HEK293T (cell line): ENCODE results near the gene SUMO3.

Experiments
- CTCF ChIA-PET: fragments of 350-600 bp; formaldehyde crosslinking; extraction: SDS; loops from one replicate; lab custom pipeline; 2021; ENCODE audit warnings: antibody characterized with exemption, inconsistent platforms; lab: Yijun Ruan, JAX
- POLR2A ChIA-PET: fragments of 350-600 bp; formaldehyde crosslinking; extraction: SDS; loops from one replicate; lab custom pipeline; 2020; ENCODE audit warnings: antibody characterized with exemption, inconsistent platforms; lab: Yijun Ruan, JAX
- DNase-seq: peaks from one replicate; pipeline ENCODE4 v3.0.0; 2012; ENCODE audit warnings: mixed read lengths; ENCODE audit errors: extremely low spot score
- ARNT ChIP-seq: fragments of 450-650 bp; IDR thresholded peaks from 2 replicates; pipeline ENCODE4 v1.6.1; 2017; ENCODE audit warnings: mild to moderate bottlenecking
- BHLHE40 ChIP-seq: fragments of 450-650 bp; IDR thresholded peaks from 2 replicates; pipeline ENCODE4 v1.6.1; 2016; ENCODE audit warnings: mild to moderate bottlenecking, moderate library complexity, borderline replicate concordance
- CTBP1 ChIP-seq: fragments of 450-650 bp; IDR thresholded peaks from 2 replicates; pipeline ENCODE4 v1.6.1; 2016; ENCODE audit warnings: borderline replicate concordance
- ELF4 ChIP-seq: fragments of 450-650 bp; IDR thresholded peaks from 2 replicates; pipeline ENCODE4 v1.6.1; 2017; ENCODE audit warnings: antibody characterized with exemption
- FOXA1 ChIP-seq: fragments of 450-650 bp; IDR thresholded peaks from 2 replicates; pipeline ENCODE4 v1.6.1; 2016; ENCODE audit warnings: mild to moderate bottlenecking
- FOXK2 ChIP-seq: fragments of 450-650 bp; IDR thresholded peaks from 2 replicates; pipeline ENCODE4 v1.6.1; 2016; ENCODE audit warnings: mild to moderate bottlenecking
- FOXM1 ChIP-seq: fragments of 450-650 bp; IDR thresholded peaks from 2 replicates; pipeline ENCODE4 v1.6.1; 2017; ENCODE audit warnings: mild to moderate bottlenecking, borderline replicate concordance
- HDGF ChIP-seq: fragments of 450-650 bp; IDR thresholded peaks from 2 replicates; pipeline ENCODE4 v1.6.1; 2017; ENCODE audit warnings: antibody characterized with exemption, borderline replicate concordance
- L3MBTL2 ChIP-seq: fragments of 450-650 bp; conservative IDR thresholded peaks from 2 replicates; pipeline ENCODE4 v1.6.1; 2016; ENCODE audit warnings: mild to moderate bottlenecking
- LEF1 ChIP-seq: fragments of 450-650 bp; IDR thresholded peaks from 2 replicates; pipeline ENCODE4 v1.6.1; 2017; ENCODE audit warnings: mild to moderate bottlenecking, borderline replicate concordance
- NFRKB ChIP-seq: fragments of 450-650 bp; IDR thresholded peaks from 2 replicates; pipeline ENCODE4 v1.6.1; 2016; ENCODE audit warnings: mild to moderate bottlenecking, moderate library complexity
- SP1 ChIP-seq: fragments of 450-650 bp; IDR thresholded peaks from 2 replicates; pipeline ENCODE4 v1.6.1; 2017
- SUZ12 ChIP-seq: fragments of 450-650 bp; IDR thresholded peaks from 2 replicates; pipeline ENCODE4 v1.6.1; 2016; ENCODE audit warnings: mild to moderate bottlenecking
- TARDBP ChIP-seq: fragments of 450-650 bp; IDR thresholded peaks from 2 replicates; pipeline ENCODE4 v1.6.1; 2016
- ZNF384 ChIP-seq: fragments of 450-650 bp; IDR thresholded peaks from 2 replicates; pipeline ENCODE4 v1.6.1; 2016
- TF ChIP-seq, protein P1 (sequence below): fragments of 450-650 bp; IDR thresholded peaks from 2 replicates; pipeline ENCODE4 v1.6.1; 2016

Gene SUMO3

DNA sequence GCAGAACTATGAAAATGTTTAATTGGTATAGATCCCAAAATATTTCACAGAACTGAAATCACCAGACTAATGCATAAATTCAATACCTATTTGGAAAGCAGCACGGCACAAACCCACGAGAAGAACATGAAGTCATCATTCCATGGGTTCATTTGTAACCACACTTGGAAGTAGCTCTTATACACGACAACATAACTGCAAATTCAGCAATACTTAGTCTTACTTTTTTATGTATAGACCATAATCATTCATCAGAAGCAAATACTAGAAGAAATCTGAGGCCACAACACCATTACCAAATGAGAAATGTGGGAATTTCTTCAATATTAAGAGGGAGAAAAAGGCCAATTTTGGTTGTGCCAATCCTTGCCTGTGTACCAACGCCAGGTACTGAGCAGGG is 12.0 kb downstream of the SUMO3 start:
- ChIA-PET POLR2A (interaction anchor here (2.2 kb wide), 1 partner anchor 9 kb away, joined by 6 read pairs; no protein-coding TSS in a partner anchor), CTCF (no interaction called here)
- DNase-seq, result no peak
- TF ChIP-seq TARDBP (no peak), SP1 (no peak), BHLHE40 (no peak), NFRKB (no peak), ZNF384 (no peak), LEF1 (no peak), ELF4 (no peak), CTBP1 (no peak), FOXM1 (no peak), HDGF (no peak), SUZ12 (no peak), FOXA1 (no peak), FOXK2 (no peak), L3MBTL2 (no peak), ARNT (no peak)
- TF ChIP-seq, protein P1, sequence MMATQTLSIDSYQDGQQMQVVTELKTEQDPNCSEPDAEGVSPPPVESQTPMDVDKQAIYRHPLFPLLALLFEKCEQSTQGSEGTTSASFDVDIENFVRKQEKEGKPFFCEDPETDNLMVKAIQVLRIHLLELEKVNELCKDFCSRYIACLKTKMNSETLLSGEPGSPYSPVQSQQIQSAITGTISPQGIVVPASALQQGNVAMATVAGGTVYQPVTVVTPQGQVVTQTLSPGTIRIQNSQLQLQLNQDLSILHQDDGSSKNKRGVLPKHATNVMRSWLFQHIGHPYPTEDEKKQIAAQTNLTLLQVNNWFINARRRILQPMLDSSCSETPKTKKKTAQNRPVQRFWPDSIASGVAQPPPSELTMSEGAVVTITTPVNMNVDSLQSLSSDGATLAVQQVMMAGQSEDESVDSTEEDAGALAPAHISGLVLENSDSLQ, result no peak

DNA sequence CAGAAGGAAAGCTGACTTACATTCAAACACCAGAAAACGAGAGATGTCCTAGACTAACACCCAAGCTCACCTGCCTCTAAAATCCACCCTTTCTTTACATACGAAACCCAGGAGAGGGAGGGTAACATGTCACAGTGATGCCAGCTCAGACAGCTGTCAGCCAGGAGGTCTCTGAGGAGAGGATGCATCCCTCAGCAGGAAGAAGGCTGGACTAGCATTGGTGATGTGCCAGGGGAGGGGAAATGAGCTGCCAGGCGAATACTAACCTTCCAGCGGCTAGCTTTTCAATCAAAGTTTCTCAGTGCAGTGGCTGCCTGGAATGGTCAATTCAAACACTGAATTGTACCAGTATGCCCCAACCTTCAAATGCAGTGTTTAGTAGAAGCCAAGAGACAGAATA is 12.6 kb downstream of the SUMO3 start:
- DNase-seq, result no peak
- TF ChIP-seq FOXM1, result no peak
- no peak for TF ChIP-seq TARDBP
- TF ChIP-seq SP1, result no peak
- no peak for TF ChIP-seq BHLHE40
- no peak for TF ChIP-seq FOXK2
- no peak for TF ChIP-seq ARNT
- TF ChIP-seq FOXA1, result no peak
- no peak for TF ChIP-seq ELF4
- ChIA-PET POLR2A (interaction anchor here (0.5 to 2.2 kb wide), 3 partner anchors 10 to 402 kb away, joined by 3 to 6 read pairs (median 3); partner anchors contain the start of gene SUMO3), CTCF (interaction anchor here (0.6 kb wide), 1 partner anchor 719 kb away, joined by 3 read pairs; no protein-coding TSS in a partner anchor)

DNA sequence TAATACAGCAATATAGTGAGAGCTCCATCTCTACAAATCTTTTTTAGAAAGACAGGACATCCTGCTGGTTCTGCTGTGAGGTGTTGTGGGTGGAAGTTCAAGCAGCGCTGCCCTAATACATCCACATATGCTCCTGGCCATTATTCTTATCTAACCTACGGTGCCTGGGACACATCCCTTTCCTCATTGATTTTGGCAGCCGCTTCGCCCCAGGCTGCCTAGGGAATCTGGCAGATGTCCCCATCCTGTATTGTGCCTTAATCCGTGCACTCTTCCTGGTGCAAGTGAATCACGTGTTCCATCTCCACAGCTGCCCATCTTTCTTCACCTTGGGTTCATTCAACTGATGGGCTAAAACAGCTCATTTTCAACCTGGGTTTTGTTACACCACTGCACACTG is 13.1 kb downstream of the SUMO3 start:
- ChIA-PET POLR2A (interaction anchor here (0.5 to 2.2 kb wide), 3 partner anchors 10 to 402 kb away, joined by 3 to 6 read pairs (median 3); partner anchors contain the start of gene SUMO3), CTCF (interaction anchor here (0.6 kb wide), 1 partner anchor 719 kb away, joined by 3 read pairs; no protein-coding TSS in a partner anchor)
- DNase-seq, result no peak
- TF ChIP-seq FOXA1 (no peak), FOXM1 (no peak), L3MBTL2 (no peak), LEF1 (no peak), SP1 (no peak), FOXK2 (no peak), NFRKB (no peak), ZNF384 (no peak), ARNT (no peak), ELF4 (no peak), TARDBP (no peak), BHLHE40 (no peak), SUZ12 (no peak)
- TF ChIP-seq, protein P1, result no peak

DNA sequence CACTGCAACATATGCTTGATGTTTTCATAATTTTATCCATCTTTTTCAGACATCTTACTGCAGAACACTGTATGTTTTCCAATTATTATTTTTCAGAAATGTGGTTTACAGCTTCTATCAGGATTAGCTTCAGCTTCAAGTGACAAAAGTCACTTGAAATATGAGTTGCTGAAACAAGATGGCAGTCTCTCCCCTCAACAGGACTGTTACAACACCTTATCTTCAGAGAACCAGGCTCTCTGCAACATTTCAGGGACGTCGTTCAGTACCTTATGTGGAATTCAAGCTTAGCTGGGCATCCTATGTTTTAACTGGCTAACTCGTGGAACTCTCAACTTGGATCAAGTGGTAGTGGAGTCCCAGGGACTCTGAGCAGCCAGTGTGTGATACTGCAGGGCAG is 14.2 kb downstream of the SUMO3 start:
- ChIA-PET CTCF (interaction anchor here (0.8 kb wide), 1 partner anchor 10 kb away, joined by 3 read pairs; no protein-coding TSS in a partner anchor), POLR2A (interaction anchor here (1.2 kb wide), 1 partner anchor 70 kb away, joined by 4 read pairs; the partner anchor contains the start of gene PTTG1IP)
- DNase-seq, result no peak
- TF ChIP-seq, protein P1, result no peak
- TF ChIP-seq FOXK2 (no peak), FOXM1 (no peak), ZNF384 (no peak), TARDBP (no peak), ELF4 (no peak), ARNT (no peak), BHLHE40 (no peak), NFRKB (no peak), CTBP1 (no peak), LEF1 (no peak), HDGF (no peak), FOXA1 (no peak), SP1 (no peak), SUZ12 (no peak), L3MBTL2 (no peak)

DNA sequence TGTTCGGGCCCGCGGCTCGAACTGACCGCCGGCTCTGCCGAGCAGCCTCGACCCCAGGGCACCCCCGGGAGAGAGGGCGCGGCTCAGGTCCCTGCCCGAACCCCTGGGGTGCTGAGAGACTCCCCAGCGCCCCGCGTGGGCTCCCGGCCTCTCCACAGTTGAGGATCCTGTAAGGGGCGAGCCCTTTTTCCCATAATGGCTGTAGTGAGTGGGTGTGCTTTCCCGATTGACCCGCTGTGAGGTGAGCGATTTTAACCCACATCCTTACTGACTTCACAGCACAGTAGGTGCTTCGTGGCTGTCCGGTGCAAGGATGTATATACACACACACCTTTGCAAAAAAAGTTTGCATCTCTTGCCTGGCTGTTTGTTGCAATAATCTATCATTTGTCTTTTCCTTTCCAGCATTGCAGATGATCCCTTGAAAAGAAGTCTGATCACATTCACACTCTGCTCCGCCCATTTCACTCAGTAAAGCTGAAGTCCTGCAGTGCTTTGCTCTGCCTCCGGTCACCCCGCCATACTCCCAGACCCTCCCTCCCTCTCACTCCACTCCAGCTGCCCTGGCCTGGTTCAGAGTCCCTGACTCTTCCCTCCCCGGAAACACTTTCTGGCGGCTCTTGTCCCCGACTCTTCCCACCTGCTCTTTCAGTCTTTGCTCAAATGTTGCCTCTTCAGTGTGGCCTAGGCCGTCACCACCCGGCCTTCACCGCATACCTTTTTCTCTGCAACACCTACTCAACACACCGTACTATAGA is 15.3 kb downstream of the SUMO3 start:
- TF ChIP-seq ARNT (no peak), SUZ12 (no peak), HDGF (no peak), L3MBTL2 (no peak), FOXA1 (no peak), ELF4 (no peak), CTBP1 (no peak), FOXK2 (no peak), SP1 (no peak), NFRKB (no peak)
- TF ChIP-seq, protein P1, result no peak
- ChIA-PET CTCF (no interaction called here), POLR2A (interaction anchor here (1.0 to 3.3 kb wide), 11 partner anchors 9 to 115 kb away, joined by 3 to 29 read pairs (median 4); partner anchors contain the start of genes PTTG1IP and SUMO3)
- peak; percentile 48 for DNase-seq
